Measurements from ENCODE around the gene CD300A.

GRCh38 chr17:74447628-74448159 lies 18.7 kb upstream of the CD300A start:
- TF ChIP-seq CTCF (IDR thresholded peaks at IDR 0.05) (no peak), POLR2A (IDR thresholded peaks at IDR 0.05) (no peak)

All from body of pancreas (tissue), 4 donors.